IMR-90 (cell line): ENCODE measurements around the gene GLYATL1. TPM values are rescaled to one million over a fixed set of nuclear protein-coding genes. Genes with fewer than 3 reads are reported as not detected.

Source experiments
- ATAC-seq: fragments of 200-7000 bp; cut with Tn5 transposase; 2 replicates; pipeline ENCODE4 v1.9.1; 2020; ENCODE audit warnings: low read depth, mild to moderate bottlenecking, moderate library complexity
- BruUV-seq: library from RNA; stranded (reverse); fragments of 400-500 nt; replicated peaks from 2 replicates; lab custom pipeline; 2021; lab: Mats Ljungman, UMichigan
- CTCF ChIA-PET: fragments of 300-600 bp; formaldehyde crosslinking; extraction: SDS; loops from one replicate; lab custom pipeline; 2021; ENCODE audit warnings: antibody characterized with exemption; lab: Yijun Ruan, JAX
- POLR2A ChIA-PET: fragments of 300-600 bp; sonication (Branson Sonifier 250); formaldehyde crosslinking; loops from one replicate; lab custom pipeline; 2022; ENCODE audit warnings: antibody characterized with exemption; ENCODE audit not compliant: unreplicated experiment; lab: Charles Lee
- DNase-seq: peaks from one replicate; pipeline ENCODE4 v3.0.0; 2013
- H2AFZ ChIP-seq: replicated peaks from 2 replicates; pipeline ENCODE3; 2013; ENCODE audit warnings: low read length, mild to moderate bottlenecking; ENCODE audit not compliant: poor library complexity
- H2AK5ac ChIP-seq: 2 replicates; pipeline ENCODE4 v1.6.1; 2013; ENCODE audit warnings: low read depth, low read length, inconsistent platforms
- H2AK9ac ChIP-seq: replicated peaks from 2 replicates; pipeline ENCODE3; 2013; ENCODE audit warnings: mild to moderate bottlenecking, low read depth, low read length, moderate library complexity; ENCODE audit not compliant: poor library complexity
- H2BK120ac ChIP-seq: 2 replicates; pipeline ENCODE4 v1.6.1; 2013; ENCODE audit warnings: low read depth, low read length, inconsistent platforms
- H2BK15ac ChIP-seq: 3 replicates; pipeline ENCODE4 v1.6.1; 2013; ENCODE audit warnings: low read depth, low read length, inconsistent platforms
- H2BK20ac ChIP-seq: 2 replicates; pipeline ENCODE4 v1.6.1; 2013; ENCODE audit warnings: low read depth, mild to moderate bottlenecking, inconsistent platforms, low read length, moderate library complexity
- H2BK5ac ChIP-seq: 2 replicates; pipeline ENCODE4 v1.6.1; 2013; ENCODE audit warnings: mild to moderate bottlenecking, low read depth, low read length, inconsistent platforms; ENCODE audit not compliant: poor library complexity, severe bottlenecking
- H3K14ac ChIP-seq: replicated peaks from 2 replicates; pipeline ENCODE4 v1.6.1; 2013; ENCODE audit warnings: low read depth, low read length, inconsistent platforms
- H3K18ac ChIP-seq: 2 replicates; pipeline ENCODE4 v1.6.1; 2013; ENCODE audit warnings: low read depth, low read length, control low read depth
- H3K23ac ChIP-seq: 2 replicates; pipeline ENCODE4 v1.6.1; 2013; ENCODE audit warnings: low read depth, low read length, inconsistent platforms
- H3K27ac ChIP-seq: 2 replicates; pipeline ENCODE4 v1.5.1; 2013; ENCODE audit warnings: mild to moderate bottlenecking, control low read depth, low read length; ENCODE audit not compliant: insufficient read depth
- H3K27me3 ChIP-seq: 2 replicates; pipeline ENCODE4 v1.6.1; 2013; ENCODE audit warnings: low read length; ENCODE audit not compliant: control insufficient read depth, insufficient read depth
- H3K36me3 ChIP-seq: 2 replicates; pipeline ENCODE4 v1.6.1; 2013; ENCODE audit warnings: low read length, mixed read lengths; ENCODE audit not compliant: control insufficient read depth, insufficient read depth
- H3K4ac ChIP-seq: 2 replicates; pipeline ENCODE4 v1.6.1; 2013; ENCODE audit warnings: low read depth, low read length, inconsistent platforms
- H3K4me1 ChIP-seq: 2 replicates; pipeline ENCODE4 v1.6.1; 2013; ENCODE audit warnings: low read length, mixed read lengths; ENCODE audit not compliant: control insufficient read depth, insufficient read depth
- H3K4me2 ChIP-seq: 2 replicates; pipeline ENCODE4 v1.6.1; 2013; ENCODE audit warnings: low read depth, mild to moderate bottlenecking, control low read depth, low read length, moderate library complexity
- H3K4me3 ChIP-seq: 2 replicates; pipeline ENCODE4 v1.5.1; 2013; ENCODE audit warnings: low read depth, mild to moderate bottlenecking, control low read depth, low read length, moderate library complexity; ENCODE audit not compliant: insufficient read depth
- H3K56ac ChIP-seq: 2 replicates; pipeline ENCODE4 v1.6.1; 2013; ENCODE audit warnings: low read length, inconsistent platforms; ENCODE audit not compliant: insufficient read depth; ENCODE audit errors: extremely low read depth
- H3K79me1 ChIP-seq, 2 experiments: 2 replicates each; pipeline ENCODE4 v1.6.1; 2013; ENCODE audit warnings: low read length in 2 of 2, inconsistent platforms in 1 of 2, low read depth in 1 of 2
- H3K9ac ChIP-seq: 2 replicates; pipeline ENCODE4 v1.6.1; 2013; ENCODE audit warnings: low read depth, low read length, control low read depth
- H3K9me1 ChIP-seq: 2 replicates; pipeline ENCODE4 v1.6.1; 2013; ENCODE audit warnings: low read length, inconsistent platforms; ENCODE audit not compliant: insufficient read depth
- H3K9me3 ChIP-seq: 2 replicates; pipeline ENCODE4 v1.6.1; 2013; ENCODE audit warnings: low read length; ENCODE audit not compliant: control insufficient read depth, insufficient read depth
- H4K20me1 ChIP-seq: 2 replicates; pipeline ENCODE4 v1.6.1; 2013; ENCODE audit warnings: low read length, inconsistent platforms; ENCODE audit not compliant: insufficient read depth
- H4K5ac ChIP-seq: 2 replicates; pipeline ENCODE4 v1.6.1; 2013; ENCODE audit warnings: mild to moderate bottlenecking, low read depth, low read length, control low read depth
- H4K8ac ChIP-seq, 2 experiments: 2 replicates each; pipeline ENCODE4 v1.6.1; 2013; ENCODE audit warnings: low read depth in 2 of 2, low read length in 2 of 2, control low read depth in 1 of 2, inconsistent platforms in 1 of 2
- H4K91ac ChIP-seq: 2 replicates; pipeline ENCODE4 v1.6.1; 2013; ENCODE audit warnings: low read depth, low read length, inconsistent platforms; ENCODE audit not compliant: insufficient read depth
- CTCF ChIP-seq: conservative IDR thresholded peaks from 2 replicates; pipeline ENCODE4 v1.5.1; 2012; ENCODE audit warnings: mild to moderate bottlenecking, low read depth, low read length, improper control_type of control experiment
- MAZ ChIP-seq: IDR thresholded peaks from 2 replicates; pipeline ENCODE4 v1.6.1; 2012; ENCODE audit warnings: low read depth, mild to moderate bottlenecking, low read length, improper control_type of control experiment, moderate library complexity, borderline replicate concordance
- MXI1 ChIP-seq: IDR thresholded peaks from 2 replicates; pipeline ENCODE4 v1.6.1; 2012; ENCODE audit warnings: low read depth, mild to moderate bottlenecking, low read length, moderate library complexity, borderline replicate concordance
- RCOR1 ChIP-seq: IDR thresholded peaks from 2 replicates; pipeline ENCODE4 v1.6.1; 2012; ENCODE audit warnings: mild to moderate bottlenecking, low read length, improper control_type of control experiment; ENCODE audit not compliant: insufficient replicate concordance
- RFX5 ChIP-seq: IDR thresholded peaks from 2 replicates; pipeline ENCODE4 v1.8.0; 2012; ENCODE audit warnings: low read depth, mild to moderate bottlenecking, low read length, moderate library complexity
- USF2 ChIP-seq: fragments of 150-350 bp; IDR thresholded peaks from 2 replicates; pipeline ENCODE4 v1.6.1; 2017; ENCODE audit warnings: mild to moderate bottlenecking, antibody characterized with exemption, low read length, low read depth
- WGBS, 2 experiments: methylation state at CpG; one replicate each; pipeline versions ENCODE4 v1.1.5 to v1.1.7; 2013; ENCODE audit warnings: missing lambda C conversion rate in 2 of 2; ENCODE audit not compliant: insufficient read length in 1 of 2; ENCODE audit errors: extremely low coverage in 2 of 2; 5-methylcytosine and 5-hydroxymethylcytosine counted together
- dilution Hi-C: fragments of 300-500 bp; cut with HindIII; formaldehyde crosslinking; loops from one replicate; pipeline ENCODE4 v1.14.3; 2018; ENCODE audit warnings: low sequenced_read_pairs; ENCODE audit not compliant: unreplicated experiment
- in situ Hi-C: fragments of 300-500 bp; cut with MboI; formaldehyde crosslinking; loops from 3 replicates; pipeline ENCODE4 v1.14.3; 2019; ENCODE audit warnings: low sequenced_read_pairs, inconsistent platforms, mixed read lengths
- intact Hi-C: fragments of 100-400 bp; cut with micrococcal nuclease; formaldehyde crosslinking; loops from 2 replicates; pipeline ENCODE4 v1.10.0; 2022
- polyA plus RNA-seq, 3 experiments: library from polyadenylated mRNA; depleted of rRNA; stranded (reverse); fragments of >200 nt; gene quantifications; 2 replicates each; pipeline ENCODE4 v1.2.3, GENCODE V29; 2012; ENCODE audit warnings: low replicate concordance in 1 of 3
- total RNA-seq: library from RNA; depleted of rRNA; stranded (reverse); fragments of >200 nt; gene quantifications from 2 replicates; pipeline ENCODE4 v1.2.3, GENCODE V29; 2012

GLYATL1 gene
- total and polyA plus RNA-seq, 2 of the 4 experiments (the other 2 are of a cell fraction): 0.54 to 0.58 TPM

DNA sequence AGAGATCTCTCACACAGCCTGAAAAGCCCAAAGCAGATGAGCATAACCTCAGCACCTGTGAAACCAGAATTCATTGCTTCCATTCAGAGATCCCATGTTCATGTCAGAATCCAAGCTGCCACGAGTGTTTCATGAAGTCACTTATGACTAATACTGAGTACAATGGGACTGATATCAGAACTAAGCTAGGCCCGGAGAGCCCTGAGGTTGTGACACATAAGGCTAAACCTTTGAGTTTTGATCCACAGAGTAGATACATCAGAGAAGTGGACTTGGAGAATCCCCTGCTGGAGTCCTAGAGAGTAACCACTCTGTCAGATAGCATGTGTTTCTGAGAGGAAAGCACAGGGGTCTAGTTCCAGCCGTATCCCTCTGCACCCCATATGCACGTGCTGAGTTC lies 890 bp upstream of the GLYATL1 start:
- TF ChIP-seq RCOR1 (no peak), USF2 (no peak), RFX5 (no peak), CTCF (no peak), MAZ (no peak), MXI1 (no peak)
- Histone ChIP-seq H4K8ac (no peak overlapping the region), H2AK5ac (no peak overlapping the region), H3K9ac (no peak overlapping the region), H3K23ac (no peak overlapping the region), H3K4me1 (no peaks in the 10 kb centered on the region), H3K9me3 (no peaks in the 10 kb centered on the region), H3K36me3 (no peaks in the 10 kb centered on the region), H2BK15ac (no peak overlapping the region), H2BK5ac (no peak overlapping the region), H3K27ac (no peak overlapping the region), H4K5ac (no peak overlapping the region), H3K4me3 (no peak overlapping the region), H3K9me1 (no peaks in the 10 kb centered on the region), H2AK9ac (no peak overlapping the region), H2AFZ (no peak overlapping the region), H2BK120ac (no peak overlapping the region), H3K18ac (no peak overlapping the region), H3K79me1 (no peaks in the 10 kb centered on the region), H4K91ac (no peak overlapping the region), H3K4me2 (no peak overlapping the region), H4K20me1 (no peaks in the 10 kb centered on the region), H3K4ac (no peak overlapping the region), H3K27me3 (no peaks in the 10 kb centered on the region), H3K56ac (no peak overlapping the region), H3K14ac (no peak overlapping the region), H2BK20ac (no peak overlapping the region)
- ATAC-seq (no peak), DNase-seq (no peak)
- intact Hi-C loops: no loop called here
- in situ Hi-C loops: no loop called here
- ChIA-PET CTCF (no interaction called here), POLR2A (no interaction called here)
- WGBS, 2 experiments: no CpG with 5 or more reads among the region's 4 CpGs
- no TSS peak for BruUV-seq
- dilution Hi-C loops: no loop called here
